ENCODE results near the gene ACOT9.
"Not testable (repeated sequence)": the region's sequence is repeated elsewhere in the genome, so short reads cannot be mapped to it uniquely, and the experiment has no call there.

ACOT9 gene

GRCh38 chrX:23742697-23743622, at the start of gene ACOT9:
TSS of gene ACOT9 (minus strand) at chrX:23743276. CDS start at chrX:23743144, 132 bp downstream.
- DNase-seq = peak; percentile 87

- DNase-seq = no peak
These were observed 47.0 kb upstream of the ACOT9 start for GRCh38 chrX:23790155-23790497.

GRCh38 chrX:23789386-23790154, 46.5 kb upstream of the ACOT9 start:
- DNase-seq = no peak

GRCh38 chrX:23788946-23789345, 45.9 kb upstream of the ACOT9 start:
- DNase-seq = no peak

- no peak for DNase-seq
These were observed 45.4 kb upstream of the ACOT9 start for GRCh38 chrX:23788521-23788920.

- DNase-seq = no peak
These were observed 44.7 kb upstream of the ACOT9 start for GRCh38 chrX:23787745-23788118.

GRCh38 chrX:23786268-23786815, 43.3 kb upstream of the ACOT9 start:
- DNase-seq = peak; percentile 42

GRCh38 chrX:23785580-23785979, 42.5 kb upstream of the ACOT9 start:
- no peak for DNase-seq

- DNase-seq = peak; percentile 51
These were observed 41.6 kb upstream of the ACOT9 start for GRCh38 chrX:23784470-23785331.

GRCh38 chrX:23783589-23784469, 40.8 kb upstream of the ACOT9 start:
- no peak for DNase-seq

GRCh38 chrX:23782863-23783588, 40.0 kb upstream of the ACOT9 start, which contains the start of gene SAT1:
TSS of gene SAT1 (plus strand) at chrX:23783173. CDS start at chrX:23783352, 179 bp downstream.
- peak; percentile 96 for DNase-seq

GRCh38 chrX:23782455-23782854, 39.4 kb upstream of the ACOT9 start:
- DNase-seq = no peak

GRCh38 chrX:23779025-23779424, 35.9 kb upstream of the ACOT9 start:
- no peak for DNase-seq

GRCh38 chrX:23776363-23776762, 33.3 kb upstream of the ACOT9 start:
- DNase-seq = no peak

- peak; percentile 72 for DNase-seq
These were observed 30.6 kb upstream of the ACOT9 start for GRCh38 chrX:23773601-23774175.

- not testable (repeated sequence) for DNase-seq
These were observed 28.0 kb upstream of the ACOT9 start for GRCh38 chrX:23771086-23771485.

- DNase-seq = no peak
These were observed 27.1 kb upstream of the ACOT9 start for GRCh38 chrX:23770142-23770541.

GRCh38 chrX:23766650-23767551, 23.8 kb upstream of the ACOT9 start:
- no peak for DNase-seq

- DNase-seq = no peak
These were observed 22.8 kb upstream of the ACOT9 start for GRCh38 chrX:23765868-23766267.

Data from CD4-positive, alpha-beta T cell treated with Interleukin-15 for 1 hour (primary cell).